Stimulated activated CD4-positive, alpha-beta T cell treated with anti-CD3 and anti-CD28 coated beads, Interleukin-12 subunit alpha, Interleukin-12 subunit beta, amount 100 ng/mL, for 4 hours (primary cell): ENCODE results near the gene ADAMTSL5.
"Not testable (repeated sequence)": the region's sequence is repeated elsewhere in the genome, so short reads cannot be mapped to it uniquely, and the experiment has no call there.

ENCODE experiments used
- DNase-seq: peaks from one replicate; pipeline ENCODE4 v3.0.0-alpha.2; 2020

ADAMTSL5 gene

DNA sequence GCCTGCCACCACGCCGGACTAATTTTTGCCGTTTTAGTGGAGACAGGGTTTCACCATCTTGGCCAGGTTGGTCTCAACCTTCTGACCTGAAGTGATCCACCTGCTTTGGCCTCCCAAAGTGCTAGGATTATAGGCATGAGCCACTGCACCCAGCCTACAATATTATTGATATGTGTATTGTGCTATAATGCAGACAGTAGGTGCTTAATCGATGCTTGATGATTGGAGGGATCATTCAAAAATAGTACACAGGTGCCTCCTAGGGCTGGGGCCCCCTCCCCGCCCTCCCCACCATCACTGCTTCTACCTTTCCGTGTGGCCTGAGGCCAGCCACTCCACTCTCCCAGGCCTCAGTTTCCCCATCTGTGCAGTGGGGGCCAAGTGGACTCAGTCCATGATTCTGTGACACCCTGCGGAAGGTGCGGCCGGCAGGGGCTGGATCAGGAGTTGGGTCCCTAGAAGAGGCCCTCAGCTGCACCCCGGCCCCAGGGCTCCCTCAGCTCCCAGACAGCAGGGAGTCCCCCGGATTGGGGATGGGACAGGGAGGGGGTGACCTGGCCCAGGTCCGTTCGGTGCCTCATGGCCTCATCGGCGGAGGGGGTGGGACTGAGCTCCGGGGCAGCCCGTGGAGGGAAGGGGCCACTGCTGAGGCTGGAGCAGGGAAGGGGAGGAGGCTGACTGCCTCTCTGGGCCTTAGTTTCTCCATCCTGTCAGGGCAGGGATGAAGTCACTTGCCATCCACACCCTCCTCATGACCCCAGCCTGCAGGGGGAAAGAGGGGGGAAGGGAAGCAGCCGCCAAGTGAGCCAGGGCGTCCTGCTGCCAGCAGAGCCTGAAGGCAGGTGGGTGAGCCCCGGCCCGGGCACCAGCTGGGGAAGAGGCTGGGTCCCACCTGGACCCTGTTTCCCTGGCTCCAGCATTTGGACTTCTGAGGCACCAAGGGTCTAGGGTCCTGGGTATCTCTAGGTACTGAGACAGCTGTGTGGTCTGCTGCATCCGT, 1.2 kb downstream of the ADAMTSL5 start:
- DNase-seq = no peak

- DNase-seq = no peak
Observed at GRCh38 chr19:1510807-1511206, 2.0 kb downstream of the ADAMTSL5 start.

- no peak for DNase-seq
Observed at GRCh38 chr19:1510442-1510806, 2.4 kb downstream of the ADAMTSL5 start.

DNA sequence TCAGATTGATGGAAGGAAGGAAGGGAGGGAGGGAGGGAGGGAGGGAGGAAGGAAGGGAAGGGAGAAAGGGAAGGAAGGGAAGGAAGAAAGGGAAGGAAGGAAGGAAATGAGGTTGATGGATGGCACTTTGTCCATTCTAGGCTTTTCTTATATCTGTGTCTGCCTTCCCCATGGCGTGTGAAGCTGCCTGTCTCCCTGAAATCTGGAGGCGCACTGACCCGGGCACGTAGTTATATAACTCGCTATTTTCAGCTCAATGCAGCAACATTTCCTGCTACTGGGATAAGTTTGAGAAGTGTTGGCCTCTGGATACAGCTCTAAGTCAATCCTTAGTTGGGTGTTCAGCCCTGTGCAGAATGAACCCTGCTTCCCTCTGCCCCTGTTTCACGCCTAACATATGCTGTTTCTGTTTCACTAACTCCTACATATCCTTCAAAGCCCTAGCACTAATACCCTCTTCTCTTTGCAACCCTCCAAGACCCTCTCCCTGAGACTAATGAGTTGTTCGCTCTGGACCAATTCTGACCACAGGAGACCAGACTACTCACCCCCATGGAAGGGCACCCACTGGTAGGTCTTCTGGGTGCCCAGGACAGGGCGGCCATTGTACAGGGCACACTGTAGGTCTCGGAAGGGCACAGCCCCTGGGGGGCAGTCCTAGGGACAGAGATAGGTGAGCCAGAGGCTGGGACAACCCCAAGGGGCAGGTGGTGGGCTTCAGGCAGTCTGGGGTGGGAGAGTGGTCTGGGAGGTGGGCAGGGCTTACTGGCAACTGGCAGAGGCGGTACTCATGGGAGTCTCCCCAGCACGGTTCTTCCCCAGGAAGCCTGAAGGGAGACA, 3.0 kb downstream of the ADAMTSL5 start:
- DNase-seq = no peak

DNA sequence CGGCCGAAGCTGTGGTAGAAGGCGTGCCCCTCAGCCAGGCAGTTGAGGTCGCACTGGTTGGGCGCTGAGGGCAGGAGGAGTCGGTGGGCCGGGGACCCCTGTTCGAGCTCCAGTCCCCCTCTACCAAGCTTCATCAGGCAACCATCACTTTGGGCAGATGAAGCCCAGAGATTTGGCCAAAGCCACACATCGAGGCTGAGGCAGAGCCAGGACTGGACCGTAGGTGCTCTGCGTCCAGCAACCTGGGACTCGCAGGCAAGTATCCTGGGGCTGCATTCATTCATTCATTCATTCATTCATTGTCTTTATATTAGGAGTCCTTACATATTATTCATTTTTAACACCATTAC, 4.3 kb downstream of the ADAMTSL5 start:
- DNase-seq = no peak

DNA sequence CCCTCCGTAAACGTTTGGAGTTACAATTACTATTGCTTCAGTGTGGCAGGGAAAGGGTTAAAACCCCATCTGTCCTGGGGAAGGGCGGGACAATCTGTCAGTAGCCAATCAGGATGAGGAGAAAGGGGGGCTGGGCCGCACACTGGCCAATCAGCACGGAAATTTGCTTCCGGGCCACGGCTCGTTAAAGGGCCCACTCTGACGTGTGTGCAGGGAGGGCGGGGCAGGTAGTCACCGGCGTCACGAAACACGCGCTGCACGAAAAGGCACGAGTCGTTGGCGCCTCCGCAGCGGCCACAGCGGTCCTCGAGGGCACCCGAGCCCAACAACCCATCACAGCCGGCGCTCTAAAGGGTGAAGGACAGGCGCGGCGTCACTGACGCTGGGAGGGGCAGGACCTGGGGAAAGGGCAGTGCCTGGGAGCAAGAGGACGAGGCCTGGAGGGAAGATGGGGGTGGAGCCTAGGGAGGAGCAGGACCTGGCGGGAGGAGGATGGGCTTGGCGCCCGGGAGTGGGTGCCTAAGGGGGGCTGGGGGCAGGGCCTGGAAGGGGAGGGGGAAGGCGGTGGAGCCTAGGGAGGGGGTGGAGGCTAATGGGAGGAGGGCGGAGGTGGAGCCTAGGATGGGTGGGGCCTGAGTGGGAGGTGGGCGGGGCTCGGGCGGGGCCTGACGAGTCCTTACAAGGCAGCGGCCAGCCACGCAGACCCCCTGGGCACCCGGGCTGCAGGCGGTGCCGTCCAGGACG, 4.9 kb downstream of the ADAMTSL5 start:
- peak; percentile 86 for DNase-seq

DNA sequence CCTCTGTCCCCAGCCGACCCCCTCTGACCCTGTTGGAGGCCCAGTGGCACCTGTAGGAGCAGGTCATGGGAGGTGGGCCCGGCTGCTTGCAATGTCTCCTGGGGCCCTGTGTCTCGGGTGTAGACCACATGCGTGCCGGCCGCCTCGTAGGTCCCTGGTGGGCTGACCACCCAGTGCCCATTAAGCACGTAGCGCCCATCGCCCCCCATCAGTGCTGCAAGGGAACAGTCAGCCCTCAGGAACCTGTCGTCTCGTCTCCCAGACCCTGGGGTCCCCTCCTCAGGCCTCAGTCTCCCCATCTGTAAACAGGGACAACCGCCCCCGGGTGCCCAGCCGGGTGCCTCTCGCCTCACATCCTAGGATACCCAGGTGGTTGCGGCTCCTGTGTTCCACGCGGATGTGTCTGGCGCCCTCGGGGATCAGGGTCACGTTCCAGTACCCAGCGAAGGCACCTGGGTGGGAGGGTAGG, 5.6 kb downstream of the ADAMTSL5 start:
- no peak for DNase-seq

GRCh38 chr19:1505991-1506881, 6.6 kb downstream of the ADAMTSL5 start:
- no peak for DNase-seq

DNA sequence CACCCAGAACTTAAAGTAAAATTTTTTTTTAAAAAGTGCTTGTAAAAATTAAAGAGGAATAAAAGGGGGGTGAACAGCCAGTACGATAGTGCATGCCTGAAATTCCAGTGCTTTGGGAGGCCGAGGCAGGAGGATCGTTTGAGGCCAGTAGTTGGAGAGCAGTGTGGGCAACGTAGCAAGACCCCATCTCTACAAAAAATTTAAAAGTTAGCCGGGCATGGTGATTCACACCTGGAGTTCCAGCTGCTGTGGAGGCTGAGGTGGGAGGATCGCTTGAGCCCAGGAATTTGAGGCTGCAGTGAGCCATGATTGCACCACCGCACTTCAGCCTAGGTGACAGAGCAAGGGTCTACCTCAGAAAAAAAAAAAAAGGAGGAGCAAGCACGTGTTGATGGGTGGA, 7.8 kb downstream of the ADAMTSL5 start:
- DNase-seq = no peak

DNA sequence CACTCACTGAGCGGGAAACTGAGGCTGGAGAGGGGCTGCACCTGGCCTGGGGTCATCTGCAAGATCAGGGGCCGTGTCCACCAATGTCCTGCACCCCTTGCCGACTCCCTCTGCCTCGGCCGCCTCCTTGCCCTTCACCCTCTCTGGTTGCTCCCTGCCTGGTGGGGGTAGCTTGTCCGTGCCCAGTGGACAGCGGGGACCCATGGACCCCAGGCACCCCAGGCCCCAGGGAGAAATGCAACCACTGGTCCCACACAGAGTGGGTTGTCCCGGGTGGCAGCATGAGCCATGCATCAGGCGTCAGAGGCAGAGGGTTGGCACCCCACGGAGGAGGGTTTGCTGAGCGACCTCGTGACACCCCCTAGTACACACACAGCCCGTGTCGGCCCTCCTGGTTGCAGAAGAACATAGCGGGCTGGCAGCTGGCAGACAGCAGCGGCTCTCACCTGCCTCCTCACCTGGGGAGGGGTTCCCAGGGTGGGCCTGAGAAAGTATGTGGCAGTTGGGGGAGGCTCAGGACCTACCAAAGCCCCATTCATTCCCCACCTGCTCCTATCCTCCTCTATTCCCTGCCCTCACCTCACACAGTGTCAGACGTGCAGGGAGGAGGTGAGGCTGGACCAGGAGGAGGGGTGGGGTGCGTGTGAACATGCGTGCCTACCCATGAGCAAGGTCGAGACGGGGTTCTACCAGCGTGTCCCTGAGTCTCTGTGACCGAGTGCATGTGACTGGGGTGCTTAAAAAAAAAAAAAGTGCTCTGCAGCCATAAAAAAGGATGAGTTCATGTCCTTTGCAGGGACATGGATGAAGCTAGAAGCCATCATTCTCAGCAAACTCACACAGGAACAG, 8.7 kb downstream of the ADAMTSL5 start:
- no peak for DNase-seq

GRCh38 chr19:1503089-1503924, 9.5 kb downstream of the ADAMTSL5 start:
- peak; percentile 68 for DNase-seq

DNA sequence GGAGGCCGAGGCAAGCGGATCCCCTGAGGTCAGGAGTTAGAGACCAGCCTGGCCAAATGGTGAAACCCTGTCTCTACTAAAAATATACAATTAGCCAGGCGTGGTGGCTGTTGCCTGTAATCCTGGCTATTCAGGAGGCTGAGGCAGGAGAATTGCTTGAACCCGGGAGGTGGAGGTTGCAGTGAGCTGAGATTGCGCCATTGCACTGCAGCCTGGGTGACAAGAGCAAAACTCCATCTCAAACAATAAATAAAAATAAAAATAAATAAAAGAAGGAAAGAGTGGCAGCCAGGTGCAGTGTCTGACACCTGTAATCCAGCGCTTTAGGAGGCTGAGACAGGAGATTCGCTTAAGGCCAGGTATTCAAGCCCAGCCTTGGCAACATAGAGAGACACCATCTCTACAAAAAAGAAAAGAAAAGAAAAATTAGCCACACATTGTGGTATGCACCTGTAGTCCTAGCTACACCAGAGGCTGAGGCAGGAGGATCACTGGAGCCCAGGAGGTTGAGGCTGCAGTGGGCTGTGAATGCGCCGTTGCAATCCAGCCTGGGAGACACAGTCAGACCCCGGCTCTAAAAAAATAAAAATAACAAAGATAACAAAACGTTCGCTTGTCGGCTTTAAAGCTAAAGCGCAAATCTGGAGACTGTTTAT, 10.3 kb downstream of the ADAMTSL5 start:
- DNase-seq = no peak

- no peak for DNase-seq
Observed at GRCh38 chr19:1501200-1501595, 11.6 kb downstream of the ADAMTSL5 start.

DNA sequence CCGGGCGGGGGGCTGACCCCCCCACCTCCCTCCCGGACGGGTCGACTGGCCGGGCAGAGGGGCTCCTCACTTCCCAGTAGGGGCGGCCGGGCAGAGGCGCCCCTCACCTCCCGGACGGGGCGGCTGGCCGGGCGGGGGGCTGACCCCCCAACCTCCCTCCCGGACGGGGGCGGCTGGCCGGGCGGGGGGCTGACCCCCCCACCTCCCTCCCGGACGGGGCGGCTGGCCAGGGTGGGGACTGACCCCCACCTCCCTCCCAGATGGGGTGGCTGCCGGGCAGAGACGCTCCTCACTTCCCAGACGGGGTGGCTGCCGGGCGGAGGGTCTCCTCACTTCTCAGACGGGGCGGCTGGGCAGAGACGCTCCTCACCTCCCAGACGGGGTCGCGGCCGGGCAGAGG, 13.6 kb downstream of the ADAMTSL5 start:
- DNase-seq = not testable (repeated sequence)

GRCh38 chr19:1497578-1498235, 15.1 kb downstream of the ADAMTSL5 start:
- DNase-seq = no peak

DNA sequence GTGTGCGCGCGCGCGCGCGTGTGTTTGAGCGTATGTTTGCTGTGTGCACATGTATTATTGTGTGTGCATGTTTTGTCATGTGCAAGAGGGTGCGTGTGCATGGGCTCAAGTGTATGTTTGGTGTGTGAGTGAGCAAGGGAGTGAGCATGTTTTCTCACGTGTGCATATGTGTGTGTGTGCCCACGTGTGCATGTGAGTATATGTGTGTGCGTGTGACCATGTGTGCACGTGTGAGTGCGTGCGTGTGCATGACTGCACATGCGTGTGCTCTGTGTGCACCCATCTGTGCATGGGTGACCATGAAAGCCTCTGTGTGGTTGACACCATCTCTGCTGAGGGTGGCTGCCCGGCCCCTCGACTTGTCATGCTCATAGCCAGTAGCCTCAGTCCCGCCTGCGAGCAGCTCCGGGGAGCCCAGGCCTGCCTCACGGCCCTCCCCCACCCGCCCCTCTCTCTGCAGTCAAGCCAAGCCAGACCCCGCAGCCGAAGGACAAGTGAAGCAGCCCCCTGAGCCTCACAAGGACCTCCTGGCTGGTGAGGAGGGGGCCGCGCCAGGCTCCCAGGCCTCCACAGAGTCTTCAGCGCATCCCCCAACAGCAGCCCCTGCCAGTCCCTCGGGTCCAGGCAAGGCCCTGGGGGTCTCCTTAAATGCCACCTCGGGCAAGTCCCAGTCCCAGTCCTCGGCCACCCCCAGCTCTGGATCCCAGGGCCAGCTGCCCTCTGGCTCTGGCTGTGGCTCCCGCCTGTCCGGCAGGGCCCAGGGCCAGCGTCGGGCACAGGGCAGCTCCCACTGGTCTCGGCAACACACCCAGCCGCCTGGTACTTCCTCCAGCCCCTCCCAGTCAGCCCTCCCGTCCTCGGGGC, 15.9 kb downstream of the ADAMTSL5 start:
- DNase-seq = no peak

DNA sequence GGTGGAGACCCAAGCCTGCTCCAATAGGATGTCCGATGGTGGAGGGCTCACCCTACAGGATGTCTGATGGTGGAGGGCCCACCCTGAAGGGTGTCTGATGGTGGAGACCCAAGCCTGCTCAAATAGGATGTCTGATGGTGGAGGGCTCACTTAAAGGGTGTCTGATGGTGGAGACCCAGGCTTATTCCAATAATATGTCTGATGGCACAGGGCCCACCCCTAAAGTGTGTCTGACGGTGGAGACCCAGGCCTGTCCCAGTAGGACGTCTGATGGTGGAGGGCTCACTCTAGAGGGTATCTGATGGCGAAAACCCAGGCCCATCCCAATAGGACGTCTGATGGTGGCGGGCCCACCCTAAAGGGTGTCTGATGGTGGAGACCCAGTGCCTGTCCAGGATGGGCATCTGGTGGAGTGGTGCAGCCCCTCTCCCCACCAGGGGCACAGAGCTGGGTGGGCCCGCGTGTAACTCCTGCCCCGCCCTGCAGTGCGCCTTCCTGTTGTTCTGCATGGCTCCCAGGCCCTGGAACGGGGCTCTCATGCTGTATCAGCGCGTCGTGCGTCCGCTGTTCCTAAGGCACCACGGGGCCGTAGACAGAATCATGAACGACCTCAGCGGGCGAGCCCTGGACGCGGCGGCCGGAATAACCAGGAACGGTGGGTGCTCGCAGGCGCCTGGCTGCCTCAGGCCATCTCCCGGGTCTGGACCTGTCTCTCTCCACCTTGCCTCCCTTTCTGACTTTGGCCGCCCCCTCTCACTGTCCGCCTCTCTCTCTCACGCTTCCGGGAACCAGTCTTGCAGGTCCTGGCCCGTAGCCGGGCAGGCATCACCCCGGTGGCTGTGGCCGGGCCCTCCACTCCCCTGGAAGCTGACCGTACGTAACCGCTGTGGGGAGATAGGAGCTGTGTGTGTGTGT, 16.8 kb downstream of the ADAMTSL5 start:
- DNase-seq = no peak
